Measurements from ENCODE around the gene PDAP1. TPM values are rescaled to one million over a fixed set of nuclear protein-coding genes. Genes with fewer than 3 reads are reported as not detected.

The PDAP1 gene
- total RNA-seq, 2 experiments from 2014 or later, result 160 TPM

DNA sequence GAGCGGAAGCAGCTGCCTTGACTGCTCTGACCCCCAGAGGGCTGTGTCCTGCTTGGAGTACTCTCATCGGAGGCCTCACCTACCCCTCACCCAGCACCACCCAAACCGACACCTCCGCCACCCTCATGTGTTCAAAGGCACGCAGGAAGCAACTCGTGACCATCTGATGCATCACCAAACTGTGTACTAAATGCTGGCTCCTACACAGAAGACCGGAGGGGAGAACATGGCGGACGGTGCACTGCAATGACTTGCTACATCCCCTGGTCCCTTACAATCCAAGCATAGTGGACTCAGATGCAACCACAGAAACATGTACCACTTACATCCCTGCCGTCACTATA lies 3.4 kb downstream of the PDAP1 start:
- ATAC-seq (no peak), DNase-seq (no peak)
- H3K4me1 Mint-ChIP-seq (ENCODE audit: low read depth), result peaks cover 34% of the 10 kb centered on the region
- ChIA-PET POLR2A (interaction anchor here (1.1 to 3.1 kb wide), 3 partner anchors 11 to 78 kb away, joined by 3 to 17 read pairs (median 3); no protein-coding TSS in a partner anchor), CTCF (interaction anchor here (1.0 kb wide), 1 partner anchor 11 kb away, joined by 3 read pairs; no protein-coding TSS in a partner anchor)
- H3K9me3 Mint-ChIP-seq, result no peaks in the 10 kb centered on the region
- intact Hi-C loops (cut with micrococcal nuclease), result no loop called here
- peaks cover 36% of the 10 kb centered on the region for H3K36me3 Mint-ChIP-seq (ENCODE audit: low read depth)
- TF ChIP-seq, protein P1, sequence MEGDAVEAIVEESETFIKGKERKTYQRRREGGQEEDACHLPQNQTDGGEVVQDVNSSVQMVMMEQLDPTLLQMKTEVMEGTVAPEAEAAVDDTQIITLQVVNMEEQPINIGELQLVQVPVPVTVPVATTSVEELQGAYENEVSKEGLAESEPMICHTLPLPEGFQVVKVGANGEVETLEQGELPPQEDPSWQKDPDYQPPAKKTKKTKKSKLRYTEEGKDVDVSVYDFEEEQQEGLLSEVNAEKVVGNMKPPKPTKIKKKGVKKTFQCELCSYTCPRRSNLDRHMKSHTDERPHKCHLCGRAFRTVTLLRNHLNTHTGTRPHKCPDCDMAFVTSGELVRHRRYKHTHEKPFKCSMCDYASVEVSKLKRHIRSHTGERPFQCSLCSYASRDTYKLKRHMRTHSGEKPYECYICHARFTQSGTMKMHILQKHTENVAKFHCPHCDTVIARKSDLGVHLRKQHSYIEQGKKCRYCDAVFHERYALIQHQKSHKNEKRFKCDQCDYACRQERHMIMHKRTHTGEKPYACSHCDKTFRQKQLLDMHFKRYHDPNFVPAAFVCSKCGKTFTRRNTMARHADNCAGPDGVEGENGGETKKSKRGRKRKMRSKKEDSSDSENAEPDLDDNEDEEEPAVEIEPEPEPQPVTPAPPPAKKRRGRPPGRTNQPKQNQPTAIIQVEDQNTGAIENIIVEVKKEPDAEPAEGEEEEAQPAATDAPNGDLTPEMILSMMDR (IDR thresholded peaks at IDR 0.05), result no peak
- no peaks in the 10 kb centered on the region for H3K27me3 Mint-ChIP-seq
- H3K4me3 Mint-ChIP-seq, result no peak overlapping the region
- peak overlapping the region; percentile 43 for H3K27ac Mint-ChIP-seq

DNA sequence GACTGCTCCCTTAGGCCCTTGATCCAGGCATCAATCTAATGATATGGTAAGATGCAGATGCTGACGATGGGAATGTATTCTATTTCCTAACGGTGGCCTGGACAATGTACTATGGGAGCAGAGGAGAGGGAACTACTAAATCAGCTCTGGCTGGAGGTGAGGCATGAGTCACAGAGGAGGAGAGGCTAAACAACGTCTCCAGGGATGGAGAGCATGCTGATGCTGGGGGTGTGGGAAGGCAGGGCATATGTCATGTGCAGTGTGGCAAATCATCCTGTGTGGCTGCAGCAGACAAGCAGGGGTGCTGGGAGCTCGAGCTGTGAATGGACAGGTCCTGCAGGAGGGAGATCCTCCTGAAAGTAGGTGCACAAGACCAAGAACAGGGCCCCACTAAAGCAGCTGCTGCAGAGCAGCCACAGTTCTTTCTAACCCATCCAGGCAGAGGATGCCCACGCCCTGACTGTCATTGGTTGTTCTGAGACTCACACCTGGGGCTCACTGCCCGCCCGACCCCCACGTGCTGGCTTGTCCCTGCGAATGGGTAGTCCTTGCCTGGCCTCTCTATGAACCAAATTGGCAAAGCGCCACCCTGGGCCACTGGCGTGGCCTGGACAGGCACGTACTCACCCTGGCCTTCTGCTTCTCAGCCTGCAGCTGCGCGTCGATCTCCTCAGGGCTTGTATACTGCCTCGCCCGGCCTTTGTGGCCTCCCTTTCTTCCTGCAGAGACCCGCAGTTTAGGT lies 4.0 kb downstream of the PDAP1 start:
- intact Hi-C loops (cut with micrococcal nuclease), result no loop called here
- no peak for ATAC-seq
- POLR2A ChIA-PET, result interaction anchor here (0.9 to 3.1 kb wide), 5 partner anchors 11 to 78 kb away, joined by 3 to 17 read pairs (median 3); no protein-coding TSS in a partner anchor

GRCh38 chr7:99403764-99404163 lies 4.6 kb downstream of the PDAP1 start:
- TF ChIP-seq, protein P1 (IDR thresholded peaks at IDR 0.05), result no peak
- Mint-ChIP-seq H3K9me3 (no peaks in the 10 kb centered on the region), H3K36me3 (ENCODE audit: low read depth) (peaks cover 39% of the 10 kb centered on the region), H3K27ac (peak overlapping the region; percentile 75), H3K4me1 (ENCODE audit: low read depth) (peaks cover 33% of the 10 kb centered on the region), H3K27me3 (no peaks in the 10 kb centered on the region), H3K4me3 (no peak overlapping the region)
- DNase-seq (no peak), ATAC-seq (no peak)
- intact Hi-C loops (cut with micrococcal nuclease), result no loop called here
- ChIA-PET CTCF (no interaction called here), POLR2A (interaction anchor here (0.9 to 3.1 kb wide), 4 partner anchors 10 to 23 kb away, joined by 3 to 17 read pairs (median 3); no protein-coding TSS in a partner anchor)

More for the DNA sequence above, 4.0 kb downstream of the PDAP1 start:
- peaks cover 31% of the 10 kb centered on the region for H3K4me1 Mint-ChIP-seq (ENCODE audit: low read depth)
- peak overlapping the region; percentile 75 for H3K27ac Mint-ChIP-seq
- DNase-seq, result no peak
- H3K4me3 Mint-ChIP-seq, result no peak overlapping the region
- TF ChIP-seq, protein P1 (IDR thresholded peaks at IDR 0.05), result no peak
- H3K9me3 Mint-ChIP-seq, result no peaks in the 10 kb centered on the region
- peaks cover 37% of the 10 kb centered on the region for H3K36me3 Mint-ChIP-seq (ENCODE audit: low read depth)
- CTCF ChIA-PET, result interaction anchor here (1.0 kb wide), 1 partner anchor 10 kb away, joined by 3 read pairs; no protein-coding TSS in a partner anchor
- no peaks in the 10 kb centered on the region for H3K27me3 Mint-ChIP-seq

DNA sequence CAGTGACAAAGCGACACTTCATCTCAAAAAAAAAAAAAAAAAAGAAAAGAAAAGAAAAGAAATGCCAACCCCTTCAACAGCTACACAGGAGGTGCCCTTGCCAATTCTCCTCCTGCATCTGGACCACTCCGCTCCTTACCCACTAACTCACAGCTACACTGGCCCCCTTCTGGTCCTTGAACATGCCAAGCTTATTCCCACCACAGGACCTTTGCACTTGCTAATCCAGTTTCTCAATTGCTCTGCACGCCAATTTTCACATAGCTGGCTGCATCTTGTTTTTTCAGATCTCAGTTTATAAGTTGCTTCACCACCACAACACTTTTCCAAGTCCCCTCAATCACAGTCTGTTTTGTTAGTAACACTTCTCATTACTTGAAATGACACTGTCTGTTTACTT lies 5.5 kb downstream of the PDAP1 start:
- DNase-seq (no peak), ATAC-seq (no peak)
- ChIA-PET POLR2A (interaction anchor here (1.1 to 3.1 kb wide), 3 partner anchors 9 to 22 kb away, joined by 3 to 17 read pairs (median 3); no protein-coding TSS in a partner anchor), CTCF (no interaction called here)
- H3K4me3 Mint-ChIP-seq, result no peak overlapping the region
- peaks cover 35% of the 10 kb centered on the region for H3K4me1 Mint-ChIP-seq (ENCODE audit: low read depth)
- TF ChIP-seq, protein P1 (IDR thresholded peaks at IDR 0.05), result no peak
- H3K9me3 Mint-ChIP-seq, result no peaks in the 10 kb centered on the region
- H3K27me3 Mint-ChIP-seq, result no peaks in the 10 kb centered on the region
- peak overlapping the region; percentile 11 for H3K27ac Mint-ChIP-seq
- intact Hi-C loops (cut with micrococcal nuclease), result no loop called here
- peaks cover 45% of the 10 kb centered on the region for H3K36me3 Mint-ChIP-seq (ENCODE audit: low read depth)

DNA sequence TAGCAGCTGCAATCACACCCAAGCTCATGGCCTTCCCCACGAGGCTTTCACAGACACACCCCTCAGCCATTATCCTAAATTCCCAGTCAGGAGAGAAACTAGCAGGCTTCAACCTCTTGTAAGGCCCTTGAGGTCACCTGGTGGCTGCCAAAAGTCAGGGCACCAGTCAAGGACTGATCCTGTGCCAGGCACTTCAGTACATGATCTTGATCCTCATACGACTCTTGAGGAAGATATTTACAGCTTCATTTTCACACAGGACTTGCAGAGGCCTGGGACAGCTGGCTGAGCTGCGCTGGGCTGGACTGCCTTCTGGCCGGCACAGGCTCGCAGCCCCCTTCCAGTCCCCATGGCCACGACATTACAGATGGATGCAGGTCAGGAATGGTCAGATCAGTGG lies 8.8 kb downstream of the PDAP1 start:
- TF ChIP-seq, protein P1 (IDR thresholded peaks at IDR 0.05), result no peak
- POLR2A ChIA-PET, result interaction anchor here (0.6 to 5.1 kb wide), 7 partner anchors 8 to 23 kb away, joined by 3 to 58 read pairs (median 5); partner anchors contain the start of genes BUD31 and PDAP1
- Mint-ChIP-seq H3K27ac (peak overlapping the region; percentile 48), H3K4me3 (no peak overlapping the region), H3K9me3 (no peaks in the 10 kb centered on the region), H3K36me3 (ENCODE audit: low read depth) (peaks cover 53% of the 10 kb centered on the region), H3K27me3 (no peaks in the 10 kb centered on the region), H3K4me1 (ENCODE audit: low read depth) (peaks cover 22% of the 10 kb centered on the region)
- DNase-seq (no peak), ATAC-seq (no peak)
- CTCF ChIA-PET, result no interaction called here
- intact Hi-C loops (cut with micrococcal nuclease), result no loop called here
